MM.1S (cell line): ENCODE measurements around the gene ATP6AP1.

Experiments used
- DNase-seq: peaks from one replicate; pipeline ENCODE4 v3.0.0-alpha.2; 2015
- H2AFZ ChIP-seq: fragments of 300-600 bp; sonication (generic); 2 replicates; pipeline ENCODE4 v1.6.0; 2016; ENCODE audit warnings: antibody characterized with exemption, low read length
- H3F3A ChIP-seq: fragments of 300-600 bp; sonication (generic); 2 replicates; pipeline ENCODE4 v1.6.1; 2016; ENCODE audit warnings: mild to moderate bottlenecking, antibody characterized with exemption, low read length, moderate library complexity, mixed read lengths; ENCODE audit not compliant: insufficient read depth
- H3K27ac ChIP-seq: fragments of 300-600 bp; sonication (generic); 2 replicates; pipeline ENCODE4 v1.5.1; 2016; ENCODE audit warnings: mild to moderate bottlenecking, low read length
- H3K27me3 ChIP-seq: fragments of 300-600 bp; sonication (generic); replicated peaks from 2 replicates; pipeline ENCODE4 v1.6.0; 2016; ENCODE audit warnings: low read length; ENCODE audit not compliant: insufficient read depth
- H3K36me3 ChIP-seq: fragments of 300-600 bp; sonication (generic); replicated peaks from 2 replicates; pipeline ENCODE4 v1.6.1; 2016; ENCODE audit warnings: mild to moderate bottlenecking, low read length, mixed read lengths; ENCODE audit not compliant: insufficient read depth
- H3K4me1 ChIP-seq: fragments of 300-600 bp; sonication (generic); 2 replicates; pipeline ENCODE4 v1.6.1; 2016; ENCODE audit warnings: low read length, mixed read lengths
- H3K4me2 ChIP-seq: fragments of 300-600 bp; sonication (generic); 2 replicates; pipeline ENCODE4 v1.6.0; 2016; ENCODE audit warnings: low read depth, low read length
- H3K4me3 ChIP-seq: fragments of 300-600 bp; sonication (generic); 2 replicates; pipeline ENCODE4 v1.5.1; 2016; ENCODE audit warnings: low read length, mixed read lengths
- H3K79me2 ChIP-seq: fragments of 300-600 bp; sonication (generic); 2 replicates; pipeline ENCODE4 v1.6.1; 2016; ENCODE audit warnings: mixed run types, low read length, mixed read lengths
- H3K9ac ChIP-seq: fragments of 300-600 bp; sonication (generic); 2 replicates; pipeline ENCODE4 v1.6.1; 2016; ENCODE audit warnings: low read length, mixed read lengths
- H3K9me2 ChIP-seq: fragments of 300-600 bp; sonication (generic); replicated peaks from 2 replicates; pipeline ENCODE4 v1.6.1; 2016; ENCODE audit warnings: mild to moderate bottlenecking, low read length, mixed read lengths; ENCODE audit not compliant: insufficient read depth
- H3K9me3 ChIP-seq: fragments of 300-600 bp; sonication (generic); replicated peaks from 2 replicates; pipeline ENCODE4 v1.6.1; 2016; ENCODE audit warnings: mild to moderate bottlenecking, low read length, mixed read lengths; ENCODE audit not compliant: insufficient read depth
- H4K20me1 ChIP-seq: fragments of 300-600 bp; sonication (generic); 2 replicates; pipeline ENCODE4 v1.6.1; 2016; ENCODE audit warnings: mild to moderate bottlenecking, low read length, moderate library complexity, mixed read lengths; ENCODE audit not compliant: insufficient read depth
- EZH2 ChIP-seq: fragments of 300-600 bp; sonication (generic); optimal IDR thresholded peaks from 2 replicates; pipeline ENCODE3; 2017; ENCODE audit warnings: low read depth, mild to moderate bottlenecking, antibody characterized with exemption, low read length, mixed read lengths
- EZH2phosphoT487 ChIP-seq: fragments of 300-600 bp; sonication (generic); IDR thresholded peaks from 2 replicates; pipeline ENCODE4 v1.6.1; 2018; ENCODE audit warnings: antibody characterized with exemption, low read length
- TF ChIP-seq, protein P1 (sequence below): fragments of 300-600 bp; sonication (generic); IDR thresholded peaks from 2 replicates; pipeline ENCODE4 v1.5.1; 2016; ENCODE audit warnings: antibody characterized with exemption, low read length, mixed read lengths

The ATP6AP1 gene

DNA sequence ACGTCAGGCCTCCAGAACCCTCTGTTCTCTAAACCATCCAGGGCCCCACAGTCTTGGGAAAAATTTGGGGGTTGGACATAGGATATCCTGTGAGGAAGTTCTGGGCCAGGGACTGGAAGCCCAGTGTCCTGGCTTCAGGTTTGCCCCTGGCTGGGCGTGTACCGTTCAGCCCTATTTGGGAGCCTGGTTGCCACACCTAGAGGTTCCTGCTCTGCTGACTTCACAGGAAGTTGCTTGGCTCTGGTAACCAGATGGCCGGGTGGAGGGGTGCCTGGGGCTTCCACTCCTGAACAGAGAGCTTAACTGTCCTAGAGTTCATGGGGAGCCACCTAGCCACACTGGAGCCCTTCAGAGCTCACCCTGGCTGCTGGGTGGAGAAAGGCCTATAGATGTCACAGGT is 16.0 kb upstream of the ATP6AP1 start:
- H3K27ac ChIP-seq = peak overlapping the region; percentile 69; the same call in 1 of the 2 replicates
- no peaks in the 10 kb centered on the region for H3K9me3 ChIP-seq
- H3K27me3 ChIP-seq = no peaks in the 10 kb centered on the region
- peak overlapping the region; percentile 76 for H3K4me3 ChIP-seq
- H4K20me1 ChIP-seq = no peaks in the 10 kb centered on the region
- H3K4me1 ChIP-seq = peaks cover 6% of the 10 kb centered on the region; the same call in 1 of the 2 replicates
- peaks cover 12% of the 10 kb centered on the region; the same call in 1 of the 2 replicates for H3K79me2 ChIP-seq
- peaks cover 10% of the 10 kb centered on the region; the same call in 1 of the 2 replicates for H3F3A ChIP-seq
- peak overlapping the region; percentile 80 for H3K9ac ChIP-seq
- DNase-seq = peak; percentile 39
- peak overlapping the region; percentile 91; the same call in 1 of the 2 replicates for H3K4me2 ChIP-seq
- no peaks in the 10 kb centered on the region for H3K9me2 ChIP-seq
- H3K36me3 ChIP-seq = no peaks in the 10 kb centered on the region
- H2AFZ ChIP-seq = peak overlapping the region; percentile 53
- no peak for TF ChIP-seq EZH2phosphoT487
- TF ChIP-seq, protein P1, sequence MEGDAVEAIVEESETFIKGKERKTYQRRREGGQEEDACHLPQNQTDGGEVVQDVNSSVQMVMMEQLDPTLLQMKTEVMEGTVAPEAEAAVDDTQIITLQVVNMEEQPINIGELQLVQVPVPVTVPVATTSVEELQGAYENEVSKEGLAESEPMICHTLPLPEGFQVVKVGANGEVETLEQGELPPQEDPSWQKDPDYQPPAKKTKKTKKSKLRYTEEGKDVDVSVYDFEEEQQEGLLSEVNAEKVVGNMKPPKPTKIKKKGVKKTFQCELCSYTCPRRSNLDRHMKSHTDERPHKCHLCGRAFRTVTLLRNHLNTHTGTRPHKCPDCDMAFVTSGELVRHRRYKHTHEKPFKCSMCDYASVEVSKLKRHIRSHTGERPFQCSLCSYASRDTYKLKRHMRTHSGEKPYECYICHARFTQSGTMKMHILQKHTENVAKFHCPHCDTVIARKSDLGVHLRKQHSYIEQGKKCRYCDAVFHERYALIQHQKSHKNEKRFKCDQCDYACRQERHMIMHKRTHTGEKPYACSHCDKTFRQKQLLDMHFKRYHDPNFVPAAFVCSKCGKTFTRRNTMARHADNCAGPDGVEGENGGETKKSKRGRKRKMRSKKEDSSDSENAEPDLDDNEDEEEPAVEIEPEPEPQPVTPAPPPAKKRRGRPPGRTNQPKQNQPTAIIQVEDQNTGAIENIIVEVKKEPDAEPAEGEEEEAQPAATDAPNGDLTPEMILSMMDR = no peak
- no peak for TF ChIP-seq EZH2

DNA sequence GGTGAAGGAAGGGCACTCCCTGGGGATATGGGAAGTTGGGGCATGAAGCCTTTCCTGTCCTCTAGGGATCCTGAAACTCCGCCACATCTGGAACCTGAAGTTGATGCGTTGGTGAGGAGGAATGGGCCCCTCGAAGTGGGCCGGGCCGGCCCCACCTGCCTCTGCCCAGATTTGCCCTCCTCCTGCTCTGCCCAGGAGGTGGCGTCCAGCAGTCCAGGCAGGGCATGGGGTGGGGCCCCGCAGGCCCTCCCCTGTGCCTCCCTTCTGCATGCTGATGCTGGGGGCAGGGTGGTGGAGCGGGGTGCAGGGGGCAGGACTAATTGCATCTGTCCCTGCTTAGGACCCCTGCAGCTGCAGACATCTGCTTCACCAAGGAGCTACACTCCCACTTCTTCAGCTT is 15.3 kb upstream of the ATP6AP1 start:
- DNase-seq = no peak

DNA sequence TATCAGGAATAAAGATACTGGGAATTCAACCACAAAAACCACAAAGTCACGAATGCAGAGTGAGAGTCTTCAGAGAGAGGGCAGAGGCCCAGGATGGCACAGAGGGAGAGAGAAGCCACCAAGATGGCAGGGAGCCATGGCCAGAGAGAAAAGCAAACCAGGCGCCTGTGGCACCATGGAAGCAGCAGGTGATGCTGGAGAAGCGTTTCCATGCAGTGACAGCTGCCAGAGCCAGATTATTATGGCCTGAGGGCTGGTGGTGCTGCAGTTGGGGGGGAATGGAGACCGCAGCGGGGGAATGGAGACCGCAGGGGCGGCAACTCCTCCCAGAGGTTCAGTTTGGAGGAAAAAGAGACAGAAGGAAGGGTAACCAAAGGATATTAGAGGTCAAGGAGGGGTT is 11.3 kb upstream of the ATP6AP1 start:
- H3K9me3 ChIP-seq = no peaks in the 10 kb centered on the region
- no peak overlapping the region for H3K27ac ChIP-seq
- H3K4me3 ChIP-seq = no peak overlapping the region
- no peak overlapping the region for H3K4me2 ChIP-seq
- TF ChIP-seq EZH2phosphoT487 (no peak), EZH2 (no peak)
- TF ChIP-seq, protein P1 = no peak
- no peak overlapping the region for H2AFZ ChIP-seq
- peaks cover 2% of the 10 kb centered on the region; the same call in 1 of the 2 replicates for H3K79me2 ChIP-seq
- no peaks in the 10 kb centered on the region for H3K27me3 ChIP-seq
- no peaks in the 10 kb centered on the region for H3K9me2 ChIP-seq
- peaks cover 6% of the 10 kb centered on the region; the same call in 1 of the 2 replicates for H3K4me1 ChIP-seq
- H3F3A ChIP-seq = peaks cover 3% of the 10 kb centered on the region; the same call in 1 of the 2 replicates
- DNase-seq = no peak
- H3K9ac ChIP-seq = no peak overlapping the region
- no peaks in the 10 kb centered on the region for H3K36me3 ChIP-seq
- H4K20me1 ChIP-seq = no peaks in the 10 kb centered on the region

More for the DNA sequence above, 15.3 kb upstream of the ATP6AP1 start:
- no peaks in the 10 kb centered on the region for H3K36me3 ChIP-seq
- no peak overlapping the region for H2AFZ ChIP-seq
- H3K9me3 ChIP-seq = no peaks in the 10 kb centered on the region
- no peak overlapping the region for H3K4me3 ChIP-seq
- no peaks in the 10 kb centered on the region for H3K9me2 ChIP-seq
- peaks cover 10% of the 10 kb centered on the region; the same call in 1 of the 2 replicates for H3F3A ChIP-seq
- peak overlapping the region; percentile 69; the same call in 1 of the 2 replicates for H3K27ac ChIP-seq
- H3K9ac ChIP-seq = no peak overlapping the region; the same call in 1 of the 2 replicates
- no peak overlapping the region for H3K4me2 ChIP-seq
- TF ChIP-seq EZH2phosphoT487 (no peak), EZH2 (no peak)
- TF ChIP-seq, protein P1 = no peak
- peaks cover 6% of the 10 kb centered on the region; the same call in 1 of the 2 replicates for H3K4me1 ChIP-seq
- no peaks in the 10 kb centered on the region for H3K27me3 ChIP-seq
- H4K20me1 ChIP-seq = no peaks in the 10 kb centered on the region
- peaks cover 12% of the 10 kb centered on the region; the same call in 1 of the 2 replicates for H3K79me2 ChIP-seq
